ENCODE data around the gene MT1F. TPM values are rescaled to one million over a fixed set of nuclear protein-coding genes. Genes with fewer than 3 reads are reported as not detected.
"Not testable (repeated sequence)": the region's sequence is repeated elsewhere in the genome, so short reads cannot be mapped to it uniquely, and the experiment has no call there.

MT1F gene
- total and polyA plus RNA-seq, 2 experiments from 2014 or later, result not detected

GRCh38 chr16:56662357-56663354 lies 4.9 kb downstream of the MT1F start:
- TF ChIP-seq CTCF (IDR thresholded peaks at IDR 0.05; ENCODE audit: low read depth, low read length), result no peak
- peaks cover 100% of the 10 kb centered on the region for H3K27me3 ChIP-seq
- H3K4me3 ChIP-seq, result peak overlapping the region; percentile 8
- H3K4me1 ChIP-seq (ENCODE audit: low read depth), result peaks cover 3% of the 10 kb centered on the region
- no peaks in the 10 kb centered on the region for H3K36me3 ChIP-seq
- H3K27ac ChIP-seq, result no peak overlapping the region
- DNase-seq (ENCODE audit: low read depth in 1 of 2, low spot score in 1 of 2), result no peak
- no peaks in the 10 kb centered on the region for H3K9me3 ChIP-seq (ENCODE audit: low read depth)

GRCh38 chr16:56664506-56664905 lies 6.7 kb downstream of the MT1F start:
- H3K27me3 ChIP-seq, result peaks cover 100% of the 10 kb centered on the region
- TF ChIP-seq CTCF (IDR thresholded peaks at IDR 0.05; ENCODE audit: low read depth, low read length), result no peak

GRCh38 chr16:56665286-56666261 lies 7.8 kb downstream of the MT1F start:
- not testable (repeated sequence) for H3K27ac ChIP-seq; DNase-seq (ENCODE audit: low read depth in 1 of 2, low spot score in 1 of 2); H3K36me3 ChIP-seq; H3K9me3 ChIP-seq (ENCODE audit: low read depth); H3K4me3 ChIP-seq; H3K4me1 ChIP-seq (ENCODE audit: low read depth)
- peaks cover 100% of the 10 kb centered on the region for H3K27me3 ChIP-seq

More at GRCh38 chr16:56664506-56664905, 6.7 kb downstream of the MT1F start:
- H3K4me1 ChIP-seq (ENCODE audit: low read depth), result peaks cover 3% of the 10 kb centered on the region
- no peaks in the 10 kb centered on the region for H3K9me3 ChIP-seq (ENCODE audit: low read depth)
- no peak overlapping the region for H3K4me3 ChIP-seq
- DNase-seq (ENCODE audit: low read depth in 1 of 2, low spot score in 1 of 2), result no peak
- H3K36me3 ChIP-seq, result no peaks in the 10 kb centered on the region
- no peak overlapping the region for H3K27ac ChIP-seq

GRCh38 chr16:56667581-56668571 lies 10.1 kb downstream of the MT1F start, which contains the start of gene MT1G:
MT1G (minus strand) TSS chr16:56668065; CDS start chr16:56667993, 72 bp downstream.
- H3K9me3 ChIP-seq (ENCODE audit: low read depth), result no peaks in the 10 kb centered on the region
- H3K27me3 ChIP-seq, result peaks cover 100% of the 10 kb centered on the region
- no peak within 1 kb of the TSS for H3K4me3 ChIP-seq
- H3K4me1 ChIP-seq (ENCODE audit: low read depth), result peaks cover 1% of the 10 kb centered on the region
- H3K36me3 ChIP-seq, result no peaks in the 10 kb centered on the region
- H3K27ac ChIP-seq, result no peak within 1 kb of the TSS
- TF ChIP-seq CTCF (IDR thresholded peaks at IDR 0.05; ENCODE audit: low read depth, low read length), result no peak
- DNase-seq (ENCODE audit: low read depth in 1 of 2, low spot score in 1 of 2), result peak; percentile 35 to 56

- no peaks in the 10 kb centered on the region for H3K36me3 ChIP-seq
- H3K27ac ChIP-seq, result no peak within 1 kb of the TSS
- H3K9me3 ChIP-seq (ENCODE audit: low read depth), result no peaks in the 10 kb centered on the region
- TF ChIP-seq CTCF (IDR thresholded peaks at IDR 0.05; ENCODE audit: low read depth, low read length), result no peak
- H3K27me3 ChIP-seq, result peaks cover 100% of the 10 kb centered on the region
- no peak within 1 kb of the TSS for H3K4me3 ChIP-seq
- no peaks in the 10 kb centered on the region for H3K4me1 ChIP-seq (ENCODE audit: low read depth)
- no peak for DNase-seq (ENCODE audit: low read depth in 1 of 2, low spot score in 1 of 2)
Measured at GRCh38 chr16:56669005-56669839, 11.5 kb downstream of the MT1F start, which contains the start of gene MT1H. MT1H (plus strand) TSS chr16:56669814; CDS start chr16:56669885, 71 bp downstream.
